ENCODE results near the gene SPIN4.
"Not testable (repeated sequence)": the region's sequence is repeated elsewhere in the genome, so short reads cannot be mapped to it uniquely, and the experiment has no call there.

- TF ChIP-seq TEAD4 (IDR thresholded peaks at IDR 0.05; ENCODE audit: borderline replicate concordance, insufficient read depth); IRF3 (IDR thresholded peaks at IDR 0.05; ENCODE audit: low read depth, low read length); FOXM1 (IDR thresholded peaks at IDR 0.05; ENCODE audit: low read depth); POLR2AphosphoS5 (IDR thresholded peaks at IDR 0.05; ENCODE audit: low read depth, low read length): not testable (repeated sequence)
- TF ChIP-seq, protein P1, sequence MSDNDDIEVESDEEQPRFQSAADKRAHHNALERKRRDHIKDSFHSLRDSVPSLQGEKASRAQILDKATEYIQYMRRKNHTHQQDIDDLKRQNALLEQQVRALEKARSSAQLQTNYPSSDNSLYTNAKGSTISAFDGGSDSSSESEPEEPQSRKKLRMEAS (IDR thresholded peaks at IDR 0.05; ENCODE audit: low read depth): not testable (repeated sequence)
- TF ChIP-seq, protein P2, sequence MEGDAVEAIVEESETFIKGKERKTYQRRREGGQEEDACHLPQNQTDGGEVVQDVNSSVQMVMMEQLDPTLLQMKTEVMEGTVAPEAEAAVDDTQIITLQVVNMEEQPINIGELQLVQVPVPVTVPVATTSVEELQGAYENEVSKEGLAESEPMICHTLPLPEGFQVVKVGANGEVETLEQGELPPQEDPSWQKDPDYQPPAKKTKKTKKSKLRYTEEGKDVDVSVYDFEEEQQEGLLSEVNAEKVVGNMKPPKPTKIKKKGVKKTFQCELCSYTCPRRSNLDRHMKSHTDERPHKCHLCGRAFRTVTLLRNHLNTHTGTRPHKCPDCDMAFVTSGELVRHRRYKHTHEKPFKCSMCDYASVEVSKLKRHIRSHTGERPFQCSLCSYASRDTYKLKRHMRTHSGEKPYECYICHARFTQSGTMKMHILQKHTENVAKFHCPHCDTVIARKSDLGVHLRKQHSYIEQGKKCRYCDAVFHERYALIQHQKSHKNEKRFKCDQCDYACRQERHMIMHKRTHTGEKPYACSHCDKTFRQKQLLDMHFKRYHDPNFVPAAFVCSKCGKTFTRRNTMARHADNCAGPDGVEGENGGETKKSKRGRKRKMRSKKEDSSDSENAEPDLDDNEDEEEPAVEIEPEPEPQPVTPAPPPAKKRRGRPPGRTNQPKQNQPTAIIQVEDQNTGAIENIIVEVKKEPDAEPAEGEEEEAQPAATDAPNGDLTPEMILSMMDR (IDR thresholded peaks at IDR 0.05): not testable (repeated sequence)
- TF ChIP-seq, protein P3, sequence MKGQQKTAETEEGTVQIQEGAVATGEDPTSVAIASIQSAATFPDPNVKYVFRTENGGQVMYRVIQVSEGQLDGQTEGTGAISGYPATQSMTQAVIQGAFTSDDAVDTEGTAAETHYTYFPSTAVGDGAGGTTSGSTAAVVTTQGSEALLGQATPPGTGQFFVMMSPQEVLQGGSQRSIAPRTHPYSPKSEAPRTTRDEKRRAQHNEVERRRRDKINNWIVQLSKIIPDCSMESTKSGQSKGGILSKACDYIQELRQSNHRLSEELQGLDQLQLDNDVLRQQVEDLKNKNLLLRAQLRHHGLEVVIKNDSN (IDR thresholded peaks at IDR 0.05; ENCODE audit: borderline replicate concordance, low read depth): not testable (repeated sequence)
Observed at GRCh38 chrX:63367699-63368098, 16.6 kb upstream of the SPIN4 start.

Data from SK-N-SH (cell line).